Left ventricle myocardium inferior (tissue), 1 donor: ENCODE measurements around the gene MASP1. TPM values are rescaled to one million over a fixed set of nuclear protein-coding genes. Genes with fewer than 3 reads are reported as not detected.

ENCODE experiments used
- DNase-seq: peaks from one replicate; pipeline ENCODE4 v3.0.0-alpha.2; 2020
- H3K27ac ChIP-seq: fragments of 200-600 bp; replicated peaks from 2 replicates; pipeline ENCODE4 v1.8.0; 2021
- H3K27me3 ChIP-seq: fragments of 200-600 bp; 2 replicates; pipeline ENCODE4 v1.8.0; 2021; ENCODE audit warnings: low read depth
- H3K36me3 ChIP-seq: fragments of 200-600 bp; 2 replicates; pipeline ENCODE4 v1.8.0; 2021
- H3K4me1 ChIP-seq: fragments of 200-600 bp; 2 replicates; pipeline ENCODE4 v1.8.0; 2021
- H3K4me3 ChIP-seq: fragments of 200-600 bp; 2 replicates; pipeline ENCODE4 v1.8.0; 2021; ENCODE audit warnings: mild to moderate bottlenecking, moderate library complexity
- H3K9me3 ChIP-seq: fragments of 200-600 bp; replicated peaks from 2 replicates; pipeline ENCODE4 v1.8.0; 2021
- intact Hi-C: fragments of 100-400 bp; cut with micrococcal nuclease; formaldehyde crosslinking; loops from one replicate; pipeline ENCODE4 v1.11.0; 2022
- total RNA-seq: library from RNA; stranded (reverse); fragmentation: NEBNext Ultra II Directional; extraction: Animal tissue kit (Norgen Biotek cat#: 25700); gene quantifications from one replicate; pipeline ENCODE4 v1.2.1, GENCODE V29; 2021
- TF ChIP-seq, protein P1 (sequence below): fragments of 200-600 bp; IDR thresholded peaks from 2 replicates; pipeline ENCODE4 v1.8.0; 2021; ENCODE audit warnings: antibody characterized with exemption, mild to moderate bottlenecking, borderline replicate concordance
- donor health status: DM: no; HTN: yes; CAD: no; lungs with severe emphysema.

Gene MASP1
- total RNA-seq, 1 donor from 2014 or later: 214 TPM

DNA sequence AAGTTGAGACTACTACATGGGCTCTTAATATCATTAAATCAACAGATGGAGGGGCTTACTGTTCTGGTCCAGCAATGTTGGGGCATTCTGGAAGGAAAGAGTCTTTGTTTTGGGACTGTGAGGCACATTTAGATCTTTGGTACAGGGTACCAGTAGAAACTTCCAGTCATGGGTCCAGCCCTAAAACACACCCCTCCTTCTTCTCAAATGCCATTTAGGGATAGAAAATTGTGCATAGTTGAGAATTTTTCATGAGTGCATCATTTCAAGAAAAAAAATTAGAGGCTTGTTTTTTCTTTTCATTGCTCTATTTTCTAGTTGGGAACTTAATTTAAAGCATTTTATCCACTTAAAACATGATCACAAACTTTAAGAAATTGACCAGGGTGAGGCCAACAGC, 98.4 kb downstream of the MASP1 start:
- no peaks in the 10 kb centered on the region for H3K27me3 ChIP-seq
- intact Hi-C loops: no loop called here
- peaks cover 7% of the 10 kb centered on the region for H3K4me1 ChIP-seq
- DNase-seq: no peak
- H3K4me3 ChIP-seq: no peak overlapping the region
- no peak overlapping the region for H3K27ac ChIP-seq
- H3K9me3 ChIP-seq: no peaks in the 10 kb centered on the region
- no peaks in the 10 kb centered on the region for H3K36me3 ChIP-seq
- TF ChIP-seq, protein P1, sequence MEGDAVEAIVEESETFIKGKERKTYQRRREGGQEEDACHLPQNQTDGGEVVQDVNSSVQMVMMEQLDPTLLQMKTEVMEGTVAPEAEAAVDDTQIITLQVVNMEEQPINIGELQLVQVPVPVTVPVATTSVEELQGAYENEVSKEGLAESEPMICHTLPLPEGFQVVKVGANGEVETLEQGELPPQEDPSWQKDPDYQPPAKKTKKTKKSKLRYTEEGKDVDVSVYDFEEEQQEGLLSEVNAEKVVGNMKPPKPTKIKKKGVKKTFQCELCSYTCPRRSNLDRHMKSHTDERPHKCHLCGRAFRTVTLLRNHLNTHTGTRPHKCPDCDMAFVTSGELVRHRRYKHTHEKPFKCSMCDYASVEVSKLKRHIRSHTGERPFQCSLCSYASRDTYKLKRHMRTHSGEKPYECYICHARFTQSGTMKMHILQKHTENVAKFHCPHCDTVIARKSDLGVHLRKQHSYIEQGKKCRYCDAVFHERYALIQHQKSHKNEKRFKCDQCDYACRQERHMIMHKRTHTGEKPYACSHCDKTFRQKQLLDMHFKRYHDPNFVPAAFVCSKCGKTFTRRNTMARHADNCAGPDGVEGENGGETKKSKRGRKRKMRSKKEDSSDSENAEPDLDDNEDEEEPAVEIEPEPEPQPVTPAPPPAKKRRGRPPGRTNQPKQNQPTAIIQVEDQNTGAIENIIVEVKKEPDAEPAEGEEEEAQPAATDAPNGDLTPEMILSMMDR: no peak

DNA sequence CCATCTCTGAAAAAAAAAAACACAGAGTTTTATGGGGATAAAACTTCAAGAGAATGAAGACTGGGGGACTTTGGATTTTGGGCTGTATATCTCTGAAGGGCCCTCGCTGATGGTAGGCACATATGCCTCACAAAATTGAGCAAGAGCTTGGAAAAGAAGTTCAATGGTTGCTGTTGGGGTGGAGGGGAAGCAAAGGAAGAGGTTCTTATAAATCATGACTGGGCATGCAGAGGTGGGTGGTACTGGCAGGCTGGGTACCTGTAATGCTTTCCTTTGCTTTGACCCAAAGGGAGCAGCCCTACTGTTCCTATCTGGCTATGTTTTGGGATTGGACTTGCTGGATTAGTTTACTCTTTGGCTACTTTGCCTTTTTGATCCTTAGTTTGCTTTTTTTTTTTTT, 100.3 kb downstream of the MASP1 start:
- intact Hi-C loops: no loop called here
- H3K27ac ChIP-seq: no peak overlapping the region

DNA sequence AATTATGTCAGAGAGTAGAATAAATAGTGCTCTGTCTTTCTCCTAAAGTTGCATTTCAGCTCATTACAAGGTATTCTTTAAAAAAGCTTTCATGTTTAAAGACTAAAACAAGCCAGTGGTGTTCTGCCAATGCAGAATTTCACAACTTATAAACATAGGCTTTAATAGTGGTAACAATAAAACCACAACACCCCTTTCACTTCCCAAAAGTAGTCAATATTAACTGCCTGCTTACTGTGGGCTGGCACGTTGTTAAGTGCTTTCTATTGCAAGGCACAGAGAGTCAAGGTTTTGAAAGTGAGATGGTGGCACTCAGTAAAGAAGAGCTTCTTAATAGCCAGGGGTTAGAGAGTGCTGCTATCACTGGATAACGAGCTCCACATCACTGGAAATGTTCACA, 102.6 kb downstream of the MASP1 start:
- H3K36me3 ChIP-seq: no peaks in the 10 kb centered on the region
- H3K4me1 ChIP-seq: peaks cover 29% of the 10 kb centered on the region
- H3K27ac ChIP-seq: no peak overlapping the region
- no peak overlapping the region for H3K4me3 ChIP-seq
- TF ChIP-seq, protein P1: no peak
- H3K27me3 ChIP-seq: no peaks in the 10 kb centered on the region
- no peak for DNase-seq
- no peaks in the 10 kb centered on the region for H3K9me3 ChIP-seq
- intact Hi-C loops: no loop called here

More for the DNA sequence above, 100.3 kb downstream of the MASP1 start:
- H3K27me3 ChIP-seq: no peaks in the 10 kb centered on the region
- H3K4me1 ChIP-seq: peaks cover 20% of the 10 kb centered on the region
- no peaks in the 10 kb centered on the region for H3K36me3 ChIP-seq
- TF ChIP-seq, protein P1: no peak
- no peak for DNase-seq
- no peaks in the 10 kb centered on the region for H3K9me3 ChIP-seq
- H3K4me3 ChIP-seq: no peak overlapping the region

DNA sequence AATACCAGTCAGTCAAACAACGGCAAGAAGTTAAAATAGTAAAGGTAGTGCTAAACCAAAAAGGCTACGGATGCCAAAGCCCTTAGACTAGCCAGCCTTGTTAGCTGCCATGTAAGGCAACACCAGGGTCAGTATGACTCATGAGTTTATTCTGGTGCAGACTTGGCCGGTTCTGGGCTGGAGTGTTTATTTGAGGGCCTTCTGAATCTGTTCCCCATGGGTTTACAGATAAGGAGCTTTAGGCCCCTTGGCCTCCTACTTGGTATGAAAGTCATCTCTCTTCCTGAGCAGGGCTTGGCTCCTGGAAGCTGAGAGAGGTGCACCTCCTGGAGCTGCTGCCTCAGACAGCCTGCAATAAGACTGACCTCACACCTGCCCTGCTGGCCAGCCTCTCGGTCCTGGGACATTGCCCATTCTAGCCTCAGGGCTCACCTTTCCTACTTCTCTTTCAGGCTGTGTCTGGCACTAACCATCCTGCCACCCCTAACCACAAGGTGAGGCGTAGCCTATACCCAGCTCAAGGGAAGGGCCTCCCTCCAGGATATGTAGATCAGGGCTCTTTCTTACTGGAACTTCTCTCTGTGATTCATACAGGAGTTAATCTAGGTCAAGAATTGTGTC, 104.6 kb downstream of the MASP1 start:
- Histone ChIP-seq H3K27me3 (no peaks in the 10 kb centered on the region), H3K9me3 (no peaks in the 10 kb centered on the region), H3K4me1 (peaks cover 48% of the 10 kb centered on the region), H3K36me3 (no peaks in the 10 kb centered on the region), H3K4me3 (no peak overlapping the region), H3K27ac (peak overlapping the region; percentile 93)
- TF ChIP-seq, protein P1: no peak
- intact Hi-C loops: no loop called here
- peak; percentile 45 for DNase-seq

DNA sequence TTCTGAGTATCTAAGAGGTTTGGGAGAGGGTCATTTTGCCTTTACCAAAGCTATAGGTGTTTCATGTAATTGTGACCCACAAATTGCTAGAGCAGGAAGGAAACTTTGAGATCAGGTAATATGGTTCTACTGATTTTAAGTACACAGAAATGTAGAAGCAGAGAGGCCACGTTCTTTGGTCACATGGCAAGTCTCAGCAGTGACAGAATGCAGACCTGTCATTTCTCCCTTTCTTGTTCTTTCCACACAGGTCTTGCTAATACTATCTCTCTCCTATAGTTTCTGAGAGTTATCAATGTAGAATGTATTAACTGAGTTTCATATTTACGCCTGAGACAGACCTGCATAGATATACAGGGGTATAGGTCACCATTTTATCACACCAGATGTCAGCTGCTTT, 105.2 kb downstream of the MASP1 start:
- intact Hi-C loops: no loop called here
- Histone ChIP-seq H3K4me3 (no peak overlapping the region), H3K27me3 (no peaks in the 10 kb centered on the region), H3K36me3 (no peaks in the 10 kb centered on the region), H3K27ac (peak overlapping the region; percentile 93), H3K4me1 (peaks cover 49% of the 10 kb centered on the region), H3K9me3 (no peaks in the 10 kb centered on the region)
- DNase-seq: no peak
- TF ChIP-seq, protein P1: no peak
